ENCODE results near the gene DCTPP1.

Gene DCTPP1

DNA sequence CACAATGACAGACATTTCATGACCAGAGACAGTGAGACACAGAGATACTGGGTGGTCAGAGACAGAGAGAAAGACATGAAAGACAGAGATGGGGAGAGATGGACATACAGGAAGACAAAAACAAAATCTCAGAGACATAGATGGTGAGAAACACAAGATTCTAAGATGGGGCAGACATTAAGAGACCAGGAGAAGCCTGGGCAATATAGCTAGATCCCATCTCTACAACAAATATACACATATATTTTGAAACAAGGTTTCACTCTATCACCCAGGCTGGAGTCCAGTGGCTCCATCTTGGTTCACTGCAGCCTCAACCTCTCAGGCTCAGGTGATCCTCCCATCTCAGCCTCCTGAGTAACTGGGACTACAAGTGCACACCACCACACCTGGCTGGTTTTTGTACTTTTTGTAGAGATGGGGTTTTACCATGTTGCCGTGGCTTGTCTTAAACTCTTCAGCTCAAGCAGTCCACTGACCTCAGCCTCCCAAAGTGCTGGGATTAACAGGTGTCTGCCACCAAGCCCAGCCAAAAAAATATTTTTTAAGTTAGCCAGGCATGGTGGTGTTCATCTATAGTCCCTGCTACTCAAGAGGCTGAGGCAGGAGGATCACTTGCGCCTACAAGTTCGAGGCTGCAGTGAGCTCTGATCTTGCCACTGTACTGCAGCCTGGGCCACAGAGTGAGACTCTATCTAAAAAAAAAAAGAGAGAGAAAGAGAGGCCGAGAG, 49.6 kb downstream of the DCTPP1 start:
- no peak for DNase-seq

DNA sequence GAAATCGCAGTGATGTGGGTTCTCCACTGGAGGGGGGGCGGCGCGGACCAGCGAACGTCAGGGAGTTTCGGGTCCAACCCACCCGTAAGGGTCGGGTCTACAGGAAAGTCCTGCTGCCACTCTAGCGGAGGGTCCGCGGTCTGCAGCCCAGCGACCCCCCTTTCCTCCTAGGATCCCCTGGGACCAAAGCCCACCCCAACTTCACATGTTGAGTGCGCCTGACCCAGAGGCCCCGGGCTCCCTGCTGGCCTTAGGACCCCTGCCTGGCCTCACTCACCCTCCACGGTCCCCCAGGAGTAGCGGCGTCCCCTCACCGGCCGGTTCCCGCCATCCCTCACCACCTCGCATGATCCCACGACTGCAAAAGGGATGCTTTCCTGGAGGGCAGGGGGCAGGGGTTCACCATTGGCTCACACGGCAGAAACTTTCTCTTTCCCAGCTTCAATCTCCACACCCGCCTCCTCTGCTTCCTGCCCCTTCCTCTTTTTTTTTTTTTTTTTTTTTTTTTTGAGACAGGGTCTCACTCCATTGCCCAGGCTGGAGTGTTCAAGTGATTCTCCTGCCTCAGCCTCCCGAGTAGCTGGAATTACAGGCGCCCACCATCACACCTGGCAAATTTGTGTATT, 50.6 kb downstream of the DCTPP1 start:
- no peak for DNase-seq

DNA sequence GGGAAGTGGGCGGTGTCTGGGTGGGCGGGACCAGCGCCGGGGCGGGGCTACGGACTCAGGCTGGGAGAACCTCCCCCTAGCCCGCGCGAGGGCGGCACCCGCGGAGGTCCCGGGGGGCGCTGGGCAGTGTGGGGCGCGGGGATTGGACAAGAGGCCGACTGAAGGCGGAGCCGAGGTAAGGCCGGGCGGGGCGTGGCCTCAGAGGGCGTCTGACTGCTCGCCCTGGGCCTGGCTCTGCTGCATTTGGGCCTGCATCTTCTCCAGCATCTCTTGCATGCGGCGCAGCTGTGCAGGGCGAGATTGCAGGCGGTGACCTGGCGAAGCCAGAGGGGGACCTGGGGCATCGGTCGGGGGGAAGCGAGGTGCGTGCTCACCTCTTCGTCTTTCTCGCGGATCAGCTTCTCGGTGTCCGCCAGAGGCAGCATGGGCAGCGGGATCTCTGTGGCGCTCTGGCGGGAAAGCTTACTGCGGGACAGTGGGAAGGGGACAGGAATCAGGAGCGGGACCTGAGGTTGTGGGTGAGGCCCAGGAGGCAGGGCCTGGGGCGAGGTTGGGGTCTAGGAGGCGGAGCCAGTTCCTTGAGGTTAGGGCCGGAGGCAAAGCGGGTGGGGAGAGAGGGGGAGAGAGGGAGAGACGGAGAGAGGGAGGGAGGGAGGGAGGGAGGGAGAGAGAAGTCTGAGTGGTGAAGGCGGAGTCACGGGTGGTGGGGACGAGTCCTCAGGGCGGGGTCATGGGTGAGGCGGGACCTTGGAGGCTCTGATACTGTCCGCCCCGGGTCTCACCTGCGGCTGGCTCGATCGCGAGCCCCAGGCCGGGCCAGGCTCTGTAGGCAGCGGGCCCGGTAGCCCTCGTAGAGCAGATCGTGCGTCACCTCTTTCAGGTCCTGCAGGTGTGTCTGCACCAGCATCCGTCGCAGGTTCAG, 51.3 kb downstream of the DCTPP1 start:
- DNase-seq: peak; percentile 98

DNA sequence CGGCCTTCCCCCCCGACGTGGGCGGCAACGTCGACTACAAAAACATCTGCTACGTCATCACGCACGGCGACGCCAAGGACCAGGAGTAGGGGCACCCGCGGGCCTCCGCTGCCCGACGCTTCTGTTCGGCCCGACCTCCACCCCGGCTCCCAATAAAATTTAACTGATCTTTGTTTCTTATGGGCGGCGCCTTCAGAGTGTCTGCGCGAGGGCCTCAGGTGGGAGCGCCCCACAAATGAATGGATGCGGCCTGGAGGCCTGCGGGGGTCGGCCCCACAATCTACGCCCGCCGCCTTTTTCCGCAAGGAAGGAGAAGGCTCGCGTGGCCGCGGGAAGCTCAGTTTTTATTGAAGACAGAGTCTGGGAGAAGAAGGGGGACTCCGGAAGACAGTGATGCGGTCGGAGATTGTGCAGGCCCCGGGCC, 52.0 kb downstream of the DCTPP1 start:
- peak; percentile 92 for DNase-seq

DNA sequence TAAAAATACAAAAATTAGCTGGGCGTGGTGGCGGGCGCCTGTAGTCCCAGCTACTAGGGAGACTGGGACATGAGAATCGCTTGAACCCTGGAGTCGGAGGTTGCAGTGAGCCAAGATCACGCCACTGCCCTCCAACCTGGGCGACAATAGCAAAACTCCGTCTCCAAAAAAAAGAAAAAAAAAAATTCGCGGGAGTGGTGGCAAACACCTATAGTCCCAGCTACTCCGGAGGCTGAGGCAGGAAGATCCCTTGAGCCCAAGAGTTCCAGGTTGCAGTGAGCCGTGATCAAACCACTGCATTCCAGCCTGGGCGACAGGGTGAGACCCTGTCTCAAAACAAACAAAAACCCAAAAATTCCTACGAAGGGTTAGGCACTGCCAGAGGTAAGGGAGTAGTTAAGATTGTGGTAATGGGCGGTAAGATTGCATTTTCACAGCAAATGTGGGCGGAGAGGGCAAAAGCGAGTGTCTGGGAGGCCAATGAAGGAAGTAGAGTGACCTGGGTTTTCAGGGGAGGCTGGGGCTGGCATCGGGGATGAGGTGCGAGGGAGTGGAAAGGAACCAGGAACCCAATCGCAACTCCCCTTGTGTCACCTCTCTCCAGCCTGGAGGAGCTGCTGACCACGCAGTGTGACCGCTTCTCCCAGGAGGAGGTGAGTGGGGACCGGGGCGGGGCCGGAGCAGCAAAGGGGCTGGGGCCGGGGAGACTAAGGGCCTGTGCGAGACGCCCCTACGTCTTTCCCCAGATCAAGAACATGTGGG, 52.6 kb downstream of the DCTPP1 start:
- no peak for DNase-seq

DNA sequence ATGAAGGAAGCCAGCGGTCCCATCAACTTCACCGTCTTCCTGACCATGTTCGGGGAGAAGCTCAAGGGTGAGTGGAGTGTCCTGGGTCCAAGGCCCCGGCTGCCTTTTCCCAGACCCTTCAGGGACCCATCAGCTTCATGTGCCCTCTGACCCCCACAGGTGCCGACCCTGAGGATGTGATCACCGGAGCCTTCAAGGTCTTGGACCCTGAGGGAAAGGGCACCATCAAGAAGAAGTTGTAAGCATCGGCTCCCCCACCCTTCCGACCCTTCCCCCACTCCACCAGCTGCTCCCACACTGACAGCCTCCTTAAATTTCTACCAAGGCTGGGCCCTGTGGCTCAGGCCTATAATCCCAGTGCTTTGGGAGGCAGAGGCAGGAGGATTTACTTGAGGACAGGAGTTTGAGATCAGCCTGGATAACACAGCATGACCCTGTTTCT, 53.3 kb downstream of the DCTPP1 start:
- no peak for DNase-seq

DNA sequence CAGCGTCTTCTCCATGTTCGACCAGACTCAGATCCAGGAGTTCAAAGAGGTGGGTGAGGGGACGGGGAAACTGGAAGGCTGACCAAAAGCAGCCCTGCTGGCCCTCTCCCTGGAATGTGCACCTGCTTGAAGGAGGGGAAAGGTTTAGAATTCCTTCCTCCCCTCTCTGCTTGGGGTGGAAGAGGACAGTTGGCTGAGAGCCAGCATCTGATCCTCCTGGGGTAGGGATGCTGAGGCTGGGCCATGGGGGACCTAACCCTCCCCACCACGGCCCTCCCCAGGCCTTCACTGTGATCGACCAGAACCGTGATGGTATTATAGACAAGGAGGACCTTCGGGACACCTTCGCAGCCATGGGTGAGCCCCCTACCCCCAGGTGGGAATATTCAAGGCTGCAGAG, 54.0 kb downstream of the DCTPP1 start:
- no peak for DNase-seq

DNA sequence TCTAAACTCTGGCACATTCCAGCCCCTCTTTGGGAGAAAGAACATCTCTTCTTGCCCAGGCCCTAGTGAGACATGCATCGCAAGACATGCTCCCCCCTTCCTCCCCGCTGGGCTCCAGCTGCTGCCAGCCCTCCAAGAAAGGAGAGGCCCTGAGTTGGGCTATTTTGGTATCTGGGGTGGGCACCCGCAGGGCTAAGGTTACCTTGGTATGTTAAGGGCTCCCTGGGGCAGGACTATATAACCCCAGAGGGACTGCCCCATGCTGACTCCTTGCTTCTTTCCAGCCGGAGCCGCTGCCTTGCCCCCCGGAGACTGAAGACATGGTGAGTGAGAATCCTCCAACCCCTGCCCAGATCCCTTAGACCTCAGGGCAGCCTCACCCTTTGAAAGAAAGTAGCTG, 55.3 kb downstream of the DCTPP1 start, which contains the start of gene MYL11:
Gene MYL11 (plus strand): TSS at position 265 of the 400 bp plus-strand sequence. CDS start 56 bp downstream, at position 321.
- DNase-seq: no peak
